Mesenteric fat pad (tissue), 1 donor: Measurements from ENCODE around the gene KCNJ12. TPM values are rescaled to one million over a fixed set of nuclear protein-coding genes. Genes with fewer than 3 reads are reported as not detected.

ENCODE experiments used
- DNase-seq: peaks from one replicate; pipeline ENCODE4 v3.0.0-alpha.2; 2020; ENCODE audit warnings: low spot score
- total RNA-seq: library from RNA; stranded (reverse); fragmentation: NEBNext Ultra II Directional; extraction: Animal tissue kit (Norgen Biotek cat#: 25700); gene quantifications from one replicate; pipeline ENCODE4 v1.2.1, GENCODE V29; 2021
- donor health status: DM: yes; HTN: yes; CAD: no.

The KCNJ12 gene
- total RNA-seq, 1 donor from 2014 or later: 2.5 TPM

DNA sequence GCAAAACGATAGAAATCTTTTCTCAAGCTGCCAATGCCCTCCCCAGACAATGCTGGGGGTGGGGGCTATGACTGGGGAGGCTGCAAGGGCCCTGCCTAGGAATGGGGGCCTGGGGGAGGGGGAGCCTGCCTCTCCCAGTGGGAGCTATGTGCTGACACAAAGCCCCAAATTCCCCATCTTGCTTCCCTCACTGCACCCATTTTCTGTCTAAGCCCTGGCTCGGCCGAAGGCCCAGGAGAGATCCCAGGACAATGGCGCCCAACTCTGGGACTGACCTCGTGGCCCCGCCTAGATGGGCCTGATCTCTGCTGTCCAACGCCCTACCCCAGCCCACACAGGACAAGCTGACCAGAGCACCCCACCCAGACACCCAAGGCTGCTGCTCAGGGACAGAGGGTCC is 11.1 kb upstream of the KCNJ12 start:
- no peak for DNase-seq

DNA sequence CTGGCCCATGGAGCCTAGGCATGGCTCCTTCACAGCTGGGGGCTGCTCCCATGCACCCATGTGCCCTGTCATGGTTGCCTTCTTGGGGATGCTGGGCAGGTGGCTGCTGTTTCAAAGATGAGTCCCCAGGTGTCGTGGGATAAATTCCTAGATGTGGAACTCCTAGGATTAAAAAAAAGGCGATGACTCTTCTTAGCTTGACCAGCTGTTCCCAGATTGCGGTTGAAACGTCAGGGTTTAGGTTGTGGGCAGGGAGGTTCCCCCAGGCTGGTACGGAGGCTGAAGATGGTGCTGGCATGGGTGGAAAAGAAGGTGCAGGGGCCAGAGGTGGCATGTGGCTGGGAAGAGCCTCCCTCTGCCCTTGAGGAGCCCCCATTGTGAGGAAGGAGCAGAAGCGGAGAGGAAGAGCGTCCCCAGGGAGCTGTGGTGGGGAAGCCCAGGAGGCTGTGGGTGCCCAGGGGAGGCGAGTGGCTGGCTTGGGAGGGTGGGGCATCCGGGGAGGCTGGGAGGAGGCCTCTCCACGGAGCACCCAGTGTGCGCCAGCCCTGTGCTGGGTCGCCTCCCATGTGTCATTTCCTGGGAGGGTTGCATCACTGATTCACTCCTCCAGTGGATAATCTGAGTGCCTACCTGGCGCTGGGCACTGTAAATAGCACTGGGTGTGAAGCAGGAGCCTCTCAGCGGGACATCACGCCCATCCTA is 7.5 kb upstream of the KCNJ12 start:
- no peak for DNase-seq

DNA sequence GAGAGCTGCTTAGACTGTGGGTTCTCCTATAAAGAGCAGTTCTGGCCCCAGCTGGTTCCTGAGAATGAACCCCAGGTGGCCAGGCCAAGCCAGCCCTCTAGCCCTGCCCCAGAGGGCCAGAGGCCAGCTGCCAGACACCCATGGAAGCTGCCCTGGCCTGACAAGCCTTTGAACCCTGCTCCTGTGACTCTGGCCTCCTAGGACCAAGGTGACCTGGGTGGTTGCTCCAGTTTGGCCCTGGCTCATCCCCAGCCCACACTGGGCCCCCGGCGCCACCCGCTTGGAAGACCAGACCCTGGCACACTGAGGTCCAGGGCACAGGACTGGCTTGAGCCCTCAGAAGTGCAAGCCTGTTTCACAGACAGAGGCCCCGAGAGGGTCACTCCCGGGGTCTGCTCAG is 6.8 kb upstream of the KCNJ12 start:
- DNase-seq: no peak

DNA sequence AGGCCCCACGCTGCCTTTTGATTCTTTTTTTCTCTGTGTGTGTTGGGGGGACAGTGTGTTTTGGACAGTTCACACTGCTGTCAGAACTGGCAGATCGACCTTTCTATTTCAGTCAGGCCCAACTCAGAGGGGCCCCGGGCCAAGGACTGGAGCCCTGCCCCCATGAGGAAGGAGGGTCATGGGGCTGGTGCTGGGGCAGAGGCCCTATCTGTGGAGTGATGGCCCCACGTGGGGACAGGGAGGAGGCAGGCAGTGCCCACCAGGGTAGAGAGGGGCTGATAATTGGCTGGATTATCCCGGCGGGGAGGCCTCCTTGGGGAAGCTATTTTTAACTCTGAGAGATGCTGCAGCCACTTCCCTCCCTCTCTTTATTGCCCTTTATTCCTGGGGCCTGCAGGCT is 5.7 kb upstream of the KCNJ12 start:
- no peak for DNase-seq

DNA sequence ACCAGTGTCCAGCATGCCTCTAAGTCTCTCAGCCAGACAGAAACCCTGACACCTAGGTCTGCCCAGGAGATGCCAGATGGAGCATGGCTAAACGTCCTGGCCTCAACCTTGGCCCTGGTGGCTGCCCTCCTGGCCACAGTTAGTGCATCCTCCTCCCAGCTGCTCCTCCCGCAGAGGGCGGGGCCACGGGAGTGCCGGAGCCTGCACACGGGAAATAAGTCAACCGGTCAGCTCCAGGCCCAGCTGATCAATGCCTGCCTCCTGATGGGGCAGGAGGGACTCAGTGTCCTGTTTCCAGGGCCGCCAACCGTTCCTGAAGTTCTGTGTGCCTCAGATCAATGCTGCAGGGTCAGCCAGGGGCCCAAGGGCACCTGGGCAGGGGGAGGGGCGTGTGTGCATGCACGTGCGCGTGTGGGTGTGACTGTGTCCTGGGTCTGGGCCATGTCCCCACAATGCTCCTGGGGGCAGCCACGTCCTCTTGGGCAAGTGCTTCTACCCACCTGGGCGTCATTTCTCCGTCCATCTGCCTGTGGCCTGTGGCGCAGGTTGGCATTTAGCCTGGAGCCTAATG is 4.6 kb upstream of the KCNJ12 start:
- DNase-seq: no peak

DNA sequence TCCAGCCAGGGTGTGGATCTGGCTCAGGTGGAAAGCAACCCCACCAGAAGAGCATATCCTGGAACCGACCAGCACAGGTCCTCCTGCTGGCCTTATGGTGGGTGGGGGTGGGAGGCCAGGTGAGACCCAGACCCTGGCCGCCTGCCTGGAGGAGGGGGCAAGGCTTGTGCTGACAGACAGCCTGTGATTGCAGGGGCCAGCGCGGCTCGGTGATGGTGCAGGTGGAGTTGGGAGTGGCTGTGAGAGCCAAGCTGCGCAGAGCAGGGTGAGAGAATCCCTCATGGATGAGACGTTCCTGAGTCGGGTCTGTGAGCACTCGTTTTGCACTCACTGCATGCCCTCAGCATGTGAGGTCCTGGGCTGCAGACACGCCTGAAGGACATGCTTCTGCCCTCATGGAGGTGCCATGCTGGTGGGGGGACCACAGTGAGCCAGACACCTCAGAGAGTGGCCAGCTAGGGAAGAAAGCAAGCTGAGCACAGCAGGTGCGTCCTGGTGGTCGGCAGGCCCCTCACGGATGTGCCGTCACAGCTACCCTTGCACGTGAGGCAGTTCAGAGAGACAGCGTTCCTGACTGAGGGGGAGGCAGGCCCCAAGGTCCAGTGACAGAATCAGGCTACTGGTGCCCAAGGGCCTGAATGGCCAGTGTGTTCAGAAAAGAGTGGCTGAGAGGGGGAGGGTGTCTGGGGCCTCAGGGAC is 3.8 kb upstream of the KCNJ12 start:
- no peak for DNase-seq

DNA sequence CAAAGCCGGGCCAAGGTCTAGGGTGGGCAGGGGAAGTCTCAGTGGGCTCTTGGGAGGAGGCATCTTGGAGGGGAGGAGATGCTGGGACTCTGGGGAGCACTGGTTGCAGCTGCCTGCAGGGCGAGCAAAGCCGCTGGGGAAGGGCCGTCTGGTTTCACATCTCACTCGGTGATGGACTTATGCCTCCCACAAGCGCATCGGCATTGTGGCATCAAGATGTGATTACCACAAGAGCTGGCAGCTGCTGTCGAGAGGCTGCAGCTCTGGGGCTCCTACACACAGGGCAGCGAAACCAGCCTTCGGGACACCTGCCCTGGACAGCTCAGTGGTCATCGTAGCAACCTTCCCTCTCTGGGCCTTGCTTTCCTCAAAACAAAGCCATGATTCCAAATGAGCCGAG is 3.1 kb upstream of the KCNJ12 start:
- no peak for DNase-seq

DNA sequence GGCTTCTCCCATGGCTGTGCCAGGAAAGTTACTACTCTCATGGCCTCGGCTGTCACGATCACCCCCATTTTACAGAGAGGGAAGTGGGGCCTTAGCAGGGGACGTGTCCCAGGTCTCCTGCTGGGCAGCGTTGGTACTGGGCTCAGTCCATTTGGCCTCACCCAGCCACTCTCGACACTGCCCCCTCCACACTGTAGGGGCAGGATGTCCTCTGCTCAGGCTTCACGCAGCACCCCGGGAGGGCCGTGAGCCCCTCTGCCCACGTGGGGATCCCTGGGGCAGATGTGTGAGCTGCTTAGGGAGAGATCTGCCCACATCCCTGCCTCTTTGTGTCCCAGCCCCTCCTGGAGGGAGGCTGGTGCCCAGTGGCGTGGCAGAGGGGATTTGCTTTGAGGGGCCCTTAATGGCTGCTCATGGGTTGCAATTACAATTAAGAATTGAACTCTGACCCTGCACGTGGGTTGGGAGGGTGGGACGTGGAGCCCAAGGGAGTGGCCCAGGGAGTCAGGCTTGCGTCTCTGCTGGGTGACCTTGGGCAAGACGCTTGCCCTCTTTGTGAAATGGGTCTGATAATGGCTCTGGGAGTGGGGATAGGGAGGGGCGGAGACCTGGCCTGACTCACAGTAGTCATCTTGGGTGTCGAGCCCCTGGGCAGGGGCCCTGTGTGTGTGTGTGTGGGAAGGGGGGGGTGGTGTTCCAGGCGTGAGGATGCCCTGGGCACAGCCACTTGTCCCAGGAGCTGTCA is 2.3 kb upstream of the KCNJ12 start:
- DNase-seq: no peak

DNA sequence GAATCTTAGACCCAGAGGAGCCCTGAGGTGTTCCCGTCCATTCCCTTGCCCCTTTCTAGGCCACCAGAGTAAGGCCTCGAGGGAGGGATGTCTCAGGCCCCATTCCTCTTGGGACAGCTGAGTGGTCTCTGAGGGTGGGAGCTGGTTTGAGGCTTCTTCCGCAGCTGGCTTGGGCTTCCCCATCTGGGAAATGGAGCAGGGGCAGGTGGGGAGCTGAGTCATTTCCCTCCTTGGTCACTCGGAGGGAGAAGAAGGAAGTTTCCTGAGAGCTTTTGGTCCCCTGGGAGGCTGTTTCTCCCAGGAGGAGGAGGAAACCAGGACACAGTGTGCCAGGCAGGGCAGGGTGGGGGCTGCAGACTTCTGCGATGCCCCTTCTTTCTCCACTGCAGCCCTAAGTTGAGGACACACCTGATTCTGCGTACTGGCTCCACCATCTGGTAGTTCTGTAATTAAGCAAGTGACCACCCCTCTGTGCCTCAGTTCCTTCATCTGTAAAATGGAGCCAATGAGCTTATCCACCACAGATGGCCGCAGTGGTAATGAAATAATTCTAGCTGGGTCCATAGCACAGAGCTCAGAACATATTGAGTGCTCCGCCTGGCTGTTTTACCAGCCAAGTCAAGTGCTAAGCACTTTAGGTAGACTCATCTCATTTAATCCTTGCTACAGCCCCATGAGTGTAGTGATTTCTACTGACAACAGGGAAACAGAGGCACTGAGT is 1.6 kb upstream of the KCNJ12 start:
- no peak for DNase-seq

DNA sequence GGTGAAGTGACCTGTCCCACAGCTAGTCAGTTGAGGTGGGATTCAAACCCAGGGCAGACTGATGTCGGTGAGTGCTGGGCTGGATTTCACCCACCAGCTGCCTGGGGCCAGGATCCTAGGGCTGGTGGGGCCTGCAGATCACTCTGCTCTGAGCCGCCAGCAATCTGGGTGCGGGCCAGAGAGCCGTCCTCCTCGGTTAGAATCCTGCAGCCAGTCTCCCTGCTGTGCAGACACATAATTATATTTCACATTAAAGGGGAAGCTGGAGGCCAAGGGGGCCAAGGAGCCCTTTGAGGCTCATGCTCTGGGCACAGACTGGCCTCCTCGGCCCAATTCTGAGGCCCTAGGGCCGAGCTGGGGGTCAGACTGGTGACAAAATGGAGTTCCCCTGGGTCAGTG is 996 bp upstream of the KCNJ12 start:
- no peak for DNase-seq

DNA sequence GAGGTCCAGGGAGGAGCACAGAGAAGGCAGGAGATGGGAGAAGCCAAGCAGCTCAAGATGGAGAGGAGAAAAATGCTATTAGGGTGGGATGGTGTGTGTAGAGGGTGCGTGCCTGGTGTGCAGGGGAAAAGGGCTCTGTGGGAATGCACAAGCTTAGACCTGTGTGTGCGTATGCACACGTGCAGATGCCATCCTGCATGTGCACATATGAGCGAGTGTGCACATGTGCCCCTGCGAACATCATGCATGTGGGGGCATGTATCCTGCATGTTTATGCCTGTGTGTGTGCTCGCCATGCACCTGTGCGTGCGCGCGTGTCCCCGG is 438 bp upstream of the KCNJ12 start:
- no peak for DNase-seq

DNA sequence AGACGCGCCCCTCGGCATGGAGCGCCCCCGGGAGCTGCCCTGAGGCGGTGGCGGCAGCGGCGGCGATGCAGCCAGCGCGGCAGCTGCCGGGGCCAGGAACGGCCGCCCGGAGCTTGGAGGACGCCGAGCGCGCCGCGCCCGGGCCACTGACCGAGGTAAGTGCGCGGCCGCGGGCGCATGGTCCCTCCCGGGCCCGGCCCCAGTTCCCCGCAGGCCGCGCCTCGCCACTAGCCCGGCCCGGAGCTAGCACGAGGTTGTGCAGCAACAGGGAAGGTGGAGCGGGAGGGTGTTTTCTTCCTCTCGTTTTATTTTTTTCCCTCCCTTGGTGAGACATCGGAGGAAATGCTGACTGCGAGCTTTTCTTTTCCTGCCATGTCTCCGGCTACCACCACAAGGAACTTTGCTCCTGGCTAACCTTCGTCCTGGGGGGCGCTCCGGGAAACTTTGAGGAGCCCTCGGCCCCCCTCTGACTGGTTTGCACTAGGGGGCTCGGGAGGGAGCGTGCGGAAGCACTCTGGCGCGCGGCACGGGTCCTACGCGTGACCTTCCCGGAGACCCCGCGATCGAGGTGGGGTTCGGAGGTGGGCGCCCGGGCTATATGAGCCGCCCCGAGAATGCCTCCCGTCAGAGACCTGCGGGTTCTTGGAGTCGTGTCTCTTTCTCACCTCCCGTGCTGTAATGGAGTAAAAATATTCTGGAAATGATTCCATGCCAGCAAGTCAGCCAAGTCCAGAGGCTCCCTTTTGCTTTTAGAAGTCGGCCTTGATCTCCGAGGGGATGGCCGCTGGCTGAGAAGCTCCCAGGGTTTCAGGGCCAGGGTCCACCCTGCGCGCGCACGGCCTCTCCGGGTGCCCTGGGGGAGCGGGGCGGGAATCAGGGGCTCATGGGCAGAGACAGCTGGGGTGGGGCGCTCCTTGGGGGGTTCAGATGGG is 868 bp downstream of the KCNJ12 start:
- no peak for DNase-seq

DNA sequence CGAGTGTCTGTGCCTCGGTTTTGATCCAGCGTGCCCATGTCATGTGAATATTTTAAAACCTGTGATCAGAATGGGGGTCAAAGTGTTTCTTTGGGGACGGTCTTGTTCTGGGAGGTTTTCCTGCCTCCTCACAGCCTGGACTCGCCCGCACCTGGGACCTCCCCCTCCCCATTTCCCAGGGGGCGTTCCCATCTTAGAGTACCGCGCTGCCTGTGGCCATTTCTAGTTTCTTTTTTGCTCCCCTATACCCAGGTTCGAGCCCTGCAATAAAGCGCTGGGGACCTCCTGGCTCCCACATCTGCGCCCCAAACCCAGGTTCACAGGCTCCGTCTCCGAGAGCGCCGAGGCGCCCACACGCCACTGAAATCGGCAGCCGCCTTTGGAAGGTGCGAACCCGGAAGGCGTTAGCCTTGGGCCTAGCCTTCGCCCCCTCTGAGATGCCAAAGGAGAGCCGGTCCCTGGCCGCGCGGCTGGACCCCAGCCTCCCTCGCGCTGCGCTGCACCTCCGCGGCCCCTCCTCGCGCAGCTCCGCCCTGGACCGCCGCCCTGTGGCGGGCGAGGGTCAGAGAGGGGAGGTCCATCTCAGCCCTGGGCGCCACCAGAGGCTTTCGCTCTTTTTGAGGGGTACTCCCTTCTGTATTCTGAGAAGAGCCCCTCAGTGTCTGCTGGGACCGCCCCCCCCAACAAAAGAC is 1.7 kb downstream of the KCNJ12 start:
- DNase-seq: no peak

DNA sequence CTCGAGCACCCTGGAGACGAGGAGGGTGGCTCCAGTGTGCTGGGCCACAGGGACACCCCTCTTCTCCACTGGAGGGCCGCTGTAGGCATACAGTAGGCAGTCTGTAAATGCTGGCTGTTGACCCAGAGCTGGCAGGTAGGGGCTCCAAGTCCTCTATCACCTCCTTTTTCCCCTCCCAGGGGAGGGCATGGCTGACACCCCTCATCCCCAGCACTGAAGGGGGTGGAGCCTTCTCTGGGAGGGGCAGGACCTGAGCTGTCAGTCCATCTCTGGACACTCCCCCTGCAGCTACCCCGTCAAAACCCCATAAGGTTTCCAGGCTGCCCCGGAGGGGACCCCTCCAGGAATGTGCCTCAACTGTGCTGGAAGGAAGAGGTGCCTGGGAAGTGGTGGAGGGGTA is 2.4 kb downstream of the KCNJ12 start:
- no peak for DNase-seq

DNA sequence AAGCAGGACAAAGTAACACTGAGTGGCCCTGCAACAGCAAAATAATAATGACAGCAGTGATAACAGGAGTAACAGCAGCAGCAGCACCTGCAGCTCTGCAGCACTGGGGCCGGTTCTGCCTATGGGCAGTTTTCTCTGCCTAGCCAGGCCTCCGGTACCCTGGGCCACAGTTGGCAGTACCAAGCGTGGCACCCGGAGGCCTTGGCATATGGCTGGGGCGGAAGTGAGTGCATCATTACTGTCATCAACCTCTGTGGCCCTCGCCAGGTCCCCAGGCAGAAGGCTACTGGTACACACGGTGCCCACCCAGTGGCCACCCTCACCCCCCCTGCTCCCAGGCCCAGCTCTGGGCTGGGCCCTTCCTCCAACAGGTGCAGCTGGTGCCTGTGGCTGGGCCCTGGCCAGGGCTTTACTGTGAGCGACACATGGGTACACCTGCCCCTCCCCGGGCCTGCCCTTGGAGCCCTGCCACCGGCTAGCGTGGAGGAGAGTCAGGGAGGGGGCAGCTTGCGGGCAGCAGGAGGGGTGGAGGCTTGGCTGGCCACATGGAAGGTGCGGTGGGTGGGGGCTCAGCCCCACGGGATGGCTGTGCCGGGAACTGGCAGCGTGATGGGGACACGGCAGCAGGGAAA is 3.0 kb downstream of the KCNJ12 start:
- no peak for DNase-seq

DNA sequence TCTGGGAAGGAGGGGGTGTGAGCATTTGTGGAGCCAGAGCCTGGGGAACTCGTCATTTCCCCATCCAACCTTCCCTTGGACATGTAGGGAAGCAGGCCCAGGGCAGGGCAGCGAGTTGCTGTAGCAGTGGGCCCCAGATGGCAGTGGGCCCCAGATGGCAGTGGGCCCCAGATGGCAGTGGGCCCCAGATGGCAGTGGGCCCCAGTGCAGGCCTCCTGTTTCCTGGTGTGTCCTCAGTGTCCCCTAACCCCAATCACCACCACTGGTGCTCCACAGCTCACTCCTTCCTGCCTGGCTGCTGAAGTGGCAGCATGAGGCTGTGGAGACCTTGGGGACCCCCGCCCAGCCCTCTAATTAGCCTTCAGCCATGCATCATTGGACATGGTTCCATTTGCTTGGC is 4.5 kb downstream of the KCNJ12 start:
- no peak for DNase-seq

DNA sequence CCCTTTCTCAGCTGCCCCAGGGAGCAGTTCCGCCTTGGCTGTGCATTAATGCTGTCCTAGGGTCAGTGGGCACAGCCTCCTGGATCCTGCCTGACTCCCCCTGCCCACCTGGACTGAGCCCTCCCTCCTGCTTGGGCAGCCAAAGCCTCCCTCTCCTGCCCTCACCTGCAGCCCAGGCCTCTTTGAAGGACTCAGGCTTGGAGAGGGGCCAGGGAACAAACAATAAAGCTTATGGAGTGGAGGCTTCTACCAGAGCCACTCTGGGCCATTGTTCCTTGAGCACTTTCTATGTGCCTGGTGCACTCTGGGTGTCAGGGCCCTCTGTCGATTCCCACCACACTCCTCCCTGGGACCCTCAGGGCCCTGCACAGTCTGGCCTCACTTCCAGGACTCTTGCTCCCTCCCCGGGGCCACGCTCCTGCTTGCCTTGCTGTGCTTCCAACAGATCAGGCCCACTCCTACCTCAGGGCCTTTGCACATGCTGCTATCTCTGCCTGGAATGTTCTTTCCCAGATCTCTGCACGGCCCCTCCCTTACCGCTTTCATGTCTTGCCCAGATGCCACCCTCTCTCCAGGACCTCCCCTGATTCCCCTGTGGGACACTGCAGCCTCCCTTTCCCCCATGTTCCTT is 5.0 kb downstream of the KCNJ12 start:
- no peak for DNase-seq

DNA sequence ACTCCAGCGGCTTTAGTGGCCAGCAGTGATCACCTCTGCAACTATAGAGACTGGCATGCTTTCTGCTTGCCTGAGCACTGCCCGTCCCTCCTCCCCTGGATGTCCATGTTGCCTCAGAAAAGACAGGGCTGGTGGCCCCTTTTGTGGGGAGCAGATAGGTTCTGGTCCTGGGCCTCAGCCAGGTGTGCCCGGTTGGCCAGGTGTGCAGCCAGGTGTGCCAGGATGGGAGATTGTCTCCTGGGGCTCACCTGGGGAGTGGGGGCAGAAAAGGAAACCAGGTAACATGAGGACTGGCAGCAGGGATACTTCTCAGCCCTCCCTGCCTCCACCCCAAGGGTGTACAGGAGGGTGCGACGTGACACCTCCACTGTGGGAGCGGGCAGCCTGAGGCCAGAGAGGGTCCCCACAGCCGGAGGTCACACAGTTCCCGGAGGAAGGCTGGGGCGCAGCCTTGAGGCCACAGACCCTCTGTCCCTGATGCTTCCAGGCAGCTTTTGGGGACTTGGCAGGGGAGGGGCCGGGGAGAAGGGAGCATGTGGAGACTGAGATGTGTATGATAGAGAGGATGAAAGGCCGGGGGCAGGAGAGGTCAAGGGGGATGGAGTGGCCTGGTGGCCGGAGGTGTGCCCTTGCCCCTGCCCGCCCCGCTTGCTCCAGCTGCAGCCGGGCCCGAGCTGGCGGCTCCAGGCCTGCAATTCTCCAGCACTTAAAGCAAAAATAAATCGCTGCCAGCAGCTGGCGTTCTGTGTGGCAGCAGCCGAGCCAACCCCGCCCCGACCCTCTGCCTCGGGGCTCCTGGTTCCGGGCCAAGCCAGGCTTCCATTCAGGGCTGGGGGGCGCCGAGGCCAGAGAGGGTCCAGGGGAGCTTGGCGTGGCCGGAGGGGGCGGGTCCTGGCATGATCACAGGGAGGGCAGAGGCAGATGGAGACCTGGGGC is 6.7 kb downstream of the KCNJ12 start:
- DNase-seq: no peak
